Measurements from ENCODE around the gene PIRT.
A peak's percentile ranks its signal among the peaks of the same experiment; 100 is the strongest.
"Not testable (repeated sequence)": the region's sequence is repeated elsewhere in the genome, so short reads cannot be mapped to it uniquely, and the experiment has no call there.

Gene PIRT

DNA sequence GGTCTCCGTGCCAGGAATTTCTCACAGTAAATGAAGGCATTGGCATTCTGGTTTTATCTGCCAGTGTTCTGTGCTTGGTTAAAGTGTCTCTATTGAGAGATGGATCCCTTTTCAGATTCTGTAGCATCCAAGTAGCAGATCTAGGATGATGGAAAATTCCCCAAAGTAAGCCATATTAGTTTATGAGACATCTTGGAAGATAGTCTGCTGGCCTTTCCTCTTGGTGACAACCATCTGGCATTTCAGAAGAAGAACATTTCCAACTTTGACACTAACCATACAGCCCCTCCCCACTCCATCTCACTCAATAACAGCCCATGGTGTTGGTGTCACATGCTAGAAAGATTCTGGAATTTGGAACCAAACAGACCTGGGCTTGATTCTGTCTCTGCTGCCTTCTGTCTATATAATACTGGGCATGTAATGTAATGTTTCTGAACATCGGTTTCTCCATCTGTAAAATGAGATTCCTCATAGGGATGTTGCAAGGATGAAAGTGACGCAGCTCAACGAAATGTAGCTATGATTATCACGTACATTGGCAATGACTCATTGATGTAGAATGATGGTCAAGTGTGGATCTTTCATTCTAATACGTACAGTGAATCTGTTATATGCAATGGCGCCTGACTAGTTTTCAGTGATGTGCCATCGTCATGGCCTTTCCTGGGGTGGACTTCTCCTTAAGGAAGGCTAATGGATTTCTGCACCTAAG is 32.6 kb upstream of the PIRT start:
- CTCF ChIA-PET = interaction anchor here (0.5 kb wide), 1 partner anchor 26 kb away, joined by 3 read pairs; no protein-coding TSS in a partner anchor

DNA sequence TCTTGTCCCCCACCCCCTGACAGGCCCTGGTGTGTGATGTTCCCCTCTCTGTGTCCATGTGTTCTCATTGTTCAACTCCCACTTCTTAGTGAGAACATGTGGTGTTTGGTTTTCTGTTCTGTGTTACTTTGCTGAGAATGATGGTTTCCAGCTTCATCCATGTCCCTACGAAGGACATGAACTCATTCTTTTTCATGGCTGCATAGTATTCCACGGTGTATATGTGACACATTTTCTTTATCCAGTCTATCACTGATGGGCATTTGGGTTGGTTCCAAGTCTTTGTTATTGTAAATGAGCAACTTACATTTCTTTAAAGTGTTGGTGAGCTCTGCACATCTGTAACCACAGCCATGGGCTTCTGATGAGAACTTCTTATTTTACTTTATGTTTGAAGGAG is 30.9 kb upstream of the PIRT start:
- CTCF ChIA-PET; H3K27ac ChIP-seq; POLR2A ChIA-PET (ENCODE audit: low non-redundant PET); DNase-seq (ENCODE audit: low spot score): not testable (repeated sequence)

More for the DNA sequence above, 32.6 kb upstream of the PIRT start:
- no peak for DNase-seq (ENCODE audit: low spot score)
- H3K27ac ChIP-seq = no peak overlapping the region
- POLR2A ChIA-PET (ENCODE audit: low non-redundant PET) = no interaction called here
- TF ChIP-seq, protein P1, sequence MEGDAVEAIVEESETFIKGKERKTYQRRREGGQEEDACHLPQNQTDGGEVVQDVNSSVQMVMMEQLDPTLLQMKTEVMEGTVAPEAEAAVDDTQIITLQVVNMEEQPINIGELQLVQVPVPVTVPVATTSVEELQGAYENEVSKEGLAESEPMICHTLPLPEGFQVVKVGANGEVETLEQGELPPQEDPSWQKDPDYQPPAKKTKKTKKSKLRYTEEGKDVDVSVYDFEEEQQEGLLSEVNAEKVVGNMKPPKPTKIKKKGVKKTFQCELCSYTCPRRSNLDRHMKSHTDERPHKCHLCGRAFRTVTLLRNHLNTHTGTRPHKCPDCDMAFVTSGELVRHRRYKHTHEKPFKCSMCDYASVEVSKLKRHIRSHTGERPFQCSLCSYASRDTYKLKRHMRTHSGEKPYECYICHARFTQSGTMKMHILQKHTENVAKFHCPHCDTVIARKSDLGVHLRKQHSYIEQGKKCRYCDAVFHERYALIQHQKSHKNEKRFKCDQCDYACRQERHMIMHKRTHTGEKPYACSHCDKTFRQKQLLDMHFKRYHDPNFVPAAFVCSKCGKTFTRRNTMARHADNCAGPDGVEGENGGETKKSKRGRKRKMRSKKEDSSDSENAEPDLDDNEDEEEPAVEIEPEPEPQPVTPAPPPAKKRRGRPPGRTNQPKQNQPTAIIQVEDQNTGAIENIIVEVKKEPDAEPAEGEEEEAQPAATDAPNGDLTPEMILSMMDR (conservative IDR thresholded peaks at IDR 0.05; ENCODE audit: low read depth) = no peak

DNA sequence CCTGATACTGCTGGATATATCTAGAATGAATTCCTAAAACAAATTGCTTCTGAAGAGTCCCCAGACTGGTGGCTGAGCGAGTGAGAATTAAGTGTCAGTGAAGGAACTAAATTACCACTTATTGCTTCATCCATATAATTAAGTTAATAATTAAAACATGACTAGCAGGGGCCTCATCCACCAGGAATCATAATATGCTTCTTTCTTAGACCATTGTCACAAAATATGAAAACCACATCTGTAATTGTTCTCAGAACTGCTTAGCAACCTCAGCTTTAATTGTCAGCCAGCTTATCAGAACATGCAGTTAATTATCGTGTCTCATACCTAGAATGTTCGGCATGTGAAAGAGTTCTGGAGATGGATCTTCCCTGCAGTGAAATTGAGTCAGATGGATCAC is 21.2 kb upstream of the PIRT start:
- no peak for DNase-seq (ENCODE audit: low spot score)
- no peak overlapping the region for H3K27ac ChIP-seq
- TF ChIP-seq, protein P1 (conservative IDR thresholded peaks at IDR 0.05; ENCODE audit: low read depth) = no peak
- ChIA-PET CTCF (interaction anchor here (0.6 kb wide), 1 partner anchor 550 kb away, joined by 5 read pairs; no protein-coding TSS in a partner anchor), POLR2A (ENCODE audit: low non-redundant PET) (no interaction called here)

DNA sequence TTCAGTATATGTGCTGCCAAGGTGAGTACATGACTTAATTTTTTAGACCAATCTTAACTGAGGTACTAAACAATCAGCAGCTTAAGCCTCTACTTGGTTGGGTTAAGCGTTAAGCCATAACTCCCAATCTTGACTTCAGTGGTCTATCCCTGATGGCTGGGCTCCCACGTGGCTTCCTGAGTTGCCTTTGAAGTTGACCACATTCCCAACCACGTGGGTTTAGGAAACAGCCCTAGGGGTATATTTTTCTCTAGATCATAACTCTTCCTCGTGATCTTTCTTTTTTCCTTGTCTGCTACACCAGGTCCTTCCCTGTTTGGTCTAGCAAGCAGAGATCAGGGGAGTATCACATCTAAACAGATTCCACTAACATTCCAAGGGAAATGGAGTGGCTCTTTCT is 20.1 kb upstream of the PIRT start:
- CTCF ChIA-PET = no interaction called here
- DNase-seq (ENCODE audit: low spot score) = no peak
- POLR2A ChIA-PET (ENCODE audit: low non-redundant PET) = no interaction called here

DNA sequence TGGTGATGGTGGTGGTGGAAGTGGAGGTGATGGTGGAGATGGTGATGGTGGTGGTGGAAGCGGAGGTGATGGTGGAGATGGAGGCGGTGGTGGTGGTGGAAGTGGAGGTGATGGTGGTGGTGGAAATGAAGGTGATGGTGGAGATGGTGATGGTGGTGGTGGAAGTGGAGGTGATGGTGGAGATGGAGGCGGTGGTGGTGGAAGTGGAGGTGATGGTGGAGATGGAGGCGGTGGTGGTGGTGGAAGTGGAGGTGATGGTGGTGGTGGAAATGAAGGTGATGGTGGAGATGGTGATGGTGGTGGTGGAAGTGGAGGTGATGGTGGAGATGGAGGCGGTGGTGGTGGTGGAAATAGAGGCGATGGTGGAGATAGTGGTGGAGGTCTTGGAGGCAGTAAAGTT is 8.7 kb upstream of the PIRT start:
- DNase-seq (ENCODE audit: low spot score); POLR2A ChIA-PET (ENCODE audit: low non-redundant PET); CTCF ChIA-PET; H3K27ac ChIP-seq: not testable (repeated sequence)

More for the DNA sequence above, 20.1 kb upstream of the PIRT start:
- no peak overlapping the region for H3K27ac ChIP-seq
- TF ChIP-seq, protein P1 (conservative IDR thresholded peaks at IDR 0.05; ENCODE audit: low read depth) = no peak

DNA sequence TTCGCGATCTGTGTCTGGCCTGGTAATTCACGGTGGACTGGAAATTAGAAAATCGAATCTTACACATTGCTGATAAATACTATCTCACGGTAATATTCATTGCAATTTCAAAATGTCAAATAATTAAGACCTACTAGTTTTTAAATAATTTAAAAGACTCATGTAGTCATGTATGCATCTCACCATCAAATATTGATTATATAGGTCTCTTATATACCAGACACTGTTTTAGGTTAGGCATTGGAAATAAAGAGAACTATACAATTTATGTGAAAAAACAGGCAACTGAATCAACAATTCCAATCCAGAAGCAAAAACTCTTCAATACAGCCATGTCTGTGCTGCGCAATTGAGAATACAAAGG is 7.5 kb upstream of the PIRT start:
- DNase-seq (ENCODE audit: low spot score) = no peak
- H3K27ac ChIP-seq = no peak overlapping the region
- POLR2A ChIA-PET (ENCODE audit: low non-redundant PET) = no interaction called here
- CTCF ChIA-PET = interaction anchor here (0.6 to 1.2 kb wide), 11 partner anchors 25 to 1237 kb away, joined by 3 to 11 read pairs (median 3); no protein-coding TSS in a partner anchor
- TF ChIP-seq, protein P1 (conservative IDR thresholded peaks at IDR 0.05; ENCODE audit: low read depth) = peak; percentile 56

DNA sequence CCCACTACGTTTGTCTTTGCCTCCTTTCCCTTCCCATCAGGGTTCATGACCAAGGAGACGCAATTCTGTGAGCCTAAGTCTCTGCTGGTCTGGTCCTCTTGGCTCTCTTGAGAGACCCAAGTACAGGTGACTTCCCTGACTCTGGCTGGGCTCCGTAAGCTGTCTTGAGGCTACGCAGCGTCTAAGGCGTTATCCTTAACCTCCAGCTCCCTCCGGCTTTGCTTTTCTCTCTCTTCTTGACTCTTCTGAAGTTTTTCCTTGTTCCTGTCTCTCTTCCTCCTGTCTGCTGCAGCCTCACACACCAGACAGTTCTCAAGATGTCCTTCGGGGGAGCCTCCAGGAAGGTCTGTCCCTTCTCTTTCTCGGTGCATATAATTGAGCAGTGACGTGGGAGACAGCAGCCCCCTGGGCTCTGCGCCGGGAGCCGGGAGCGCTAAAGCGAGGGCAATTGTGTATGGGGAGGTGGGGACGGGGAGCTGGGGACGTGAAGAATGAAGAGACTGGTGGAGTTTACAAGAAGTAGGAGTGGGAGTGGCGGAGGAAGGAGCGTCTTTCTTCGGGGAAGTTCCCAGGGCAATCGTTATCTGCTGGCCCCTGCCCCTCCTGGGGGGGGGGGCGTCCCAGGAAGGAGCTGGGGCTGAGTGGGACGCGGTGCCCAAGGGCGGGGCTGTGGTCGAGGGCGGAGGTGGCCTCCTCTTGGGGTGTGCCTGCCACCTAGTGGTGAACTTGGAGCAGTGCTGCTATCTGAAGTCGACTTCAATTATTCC is 6.9 kb upstream of the PIRT start:
- TF ChIP-seq, protein P1 (conservative IDR thresholded peaks at IDR 0.05; ENCODE audit: low read depth) = peak; percentile 90
- POLR2A ChIA-PET (ENCODE audit: low non-redundant PET) = no interaction called here
- no peak overlapping the region for H3K27ac ChIP-seq

More for the DNA sequence above, 6.9 kb upstream of the PIRT start:
- DNase-seq (ENCODE audit: low spot score) = peak; percentile 66
- CTCF ChIA-PET = interaction anchor here (0.6 to 1.2 kb wide), 15 partner anchors 25 to 1154 kb away, joined by 3 to 11 read pairs (median 3); no protein-coding TSS in a partner anchor
